ENCODE data around the gene INPP5E.

The INPP5E gene

DNA sequence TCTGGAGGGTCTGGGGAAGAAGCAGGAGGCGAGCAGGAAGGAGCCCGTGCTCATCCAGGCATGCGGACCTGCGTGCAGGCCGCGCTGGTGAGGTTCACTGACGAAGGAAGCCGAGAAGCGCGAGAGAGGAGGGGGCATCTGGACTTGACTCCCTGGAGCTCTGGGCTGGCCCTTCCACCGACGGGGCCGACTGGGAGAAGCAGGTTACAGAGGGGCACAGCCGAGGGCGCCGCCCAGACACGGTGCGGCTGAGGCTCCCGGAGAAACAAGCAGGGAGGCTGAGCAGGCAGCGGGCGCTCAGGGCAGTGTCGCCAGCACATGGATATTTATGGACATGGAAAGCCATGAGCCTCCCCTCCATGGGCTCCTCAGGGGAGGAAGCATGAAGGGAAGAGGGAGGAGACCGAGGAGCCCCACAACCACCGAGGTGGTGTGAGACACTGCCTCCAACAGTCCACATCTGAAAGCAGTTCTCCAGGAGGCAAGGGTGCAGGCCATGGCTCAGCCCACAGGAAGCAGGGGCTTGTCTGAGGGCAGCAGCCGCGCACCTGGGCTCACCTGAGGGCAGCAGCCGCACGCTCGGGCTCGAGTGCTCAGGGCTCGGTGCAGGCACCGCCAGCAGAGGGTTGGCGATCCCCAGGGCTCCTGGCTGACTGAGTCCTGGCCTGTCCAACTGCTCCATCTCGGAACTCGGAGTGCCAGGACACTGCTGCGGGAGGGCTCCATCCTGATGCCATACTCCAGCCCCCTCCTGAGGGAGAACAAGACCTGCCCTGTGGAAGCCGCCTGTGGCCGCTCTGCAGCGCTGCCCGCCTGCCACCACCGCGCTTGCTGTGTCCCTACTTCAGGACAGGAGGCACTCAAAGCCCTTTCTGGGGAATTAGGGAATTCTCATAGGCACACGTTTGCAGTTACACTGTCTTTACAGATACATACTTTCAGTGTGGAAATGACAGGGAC lies 15.7 kb upstream of the INPP5E start:
- no peak for DNase-seq (ENCODE audit: low read depth in 2 of 2)
- TF ChIP-seq, protein P1, sequence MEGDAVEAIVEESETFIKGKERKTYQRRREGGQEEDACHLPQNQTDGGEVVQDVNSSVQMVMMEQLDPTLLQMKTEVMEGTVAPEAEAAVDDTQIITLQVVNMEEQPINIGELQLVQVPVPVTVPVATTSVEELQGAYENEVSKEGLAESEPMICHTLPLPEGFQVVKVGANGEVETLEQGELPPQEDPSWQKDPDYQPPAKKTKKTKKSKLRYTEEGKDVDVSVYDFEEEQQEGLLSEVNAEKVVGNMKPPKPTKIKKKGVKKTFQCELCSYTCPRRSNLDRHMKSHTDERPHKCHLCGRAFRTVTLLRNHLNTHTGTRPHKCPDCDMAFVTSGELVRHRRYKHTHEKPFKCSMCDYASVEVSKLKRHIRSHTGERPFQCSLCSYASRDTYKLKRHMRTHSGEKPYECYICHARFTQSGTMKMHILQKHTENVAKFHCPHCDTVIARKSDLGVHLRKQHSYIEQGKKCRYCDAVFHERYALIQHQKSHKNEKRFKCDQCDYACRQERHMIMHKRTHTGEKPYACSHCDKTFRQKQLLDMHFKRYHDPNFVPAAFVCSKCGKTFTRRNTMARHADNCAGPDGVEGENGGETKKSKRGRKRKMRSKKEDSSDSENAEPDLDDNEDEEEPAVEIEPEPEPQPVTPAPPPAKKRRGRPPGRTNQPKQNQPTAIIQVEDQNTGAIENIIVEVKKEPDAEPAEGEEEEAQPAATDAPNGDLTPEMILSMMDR (IDR thresholded peaks at IDR 0.05; ENCODE audit: low read depth, low read length) = no peak
- no peak overlapping the region for H3K4me3 ChIP-seq (replicated peaks in 1 of 2; ENCODE audit: low read depth in 2 of 2, low read length in 2 of 2)

DNA sequence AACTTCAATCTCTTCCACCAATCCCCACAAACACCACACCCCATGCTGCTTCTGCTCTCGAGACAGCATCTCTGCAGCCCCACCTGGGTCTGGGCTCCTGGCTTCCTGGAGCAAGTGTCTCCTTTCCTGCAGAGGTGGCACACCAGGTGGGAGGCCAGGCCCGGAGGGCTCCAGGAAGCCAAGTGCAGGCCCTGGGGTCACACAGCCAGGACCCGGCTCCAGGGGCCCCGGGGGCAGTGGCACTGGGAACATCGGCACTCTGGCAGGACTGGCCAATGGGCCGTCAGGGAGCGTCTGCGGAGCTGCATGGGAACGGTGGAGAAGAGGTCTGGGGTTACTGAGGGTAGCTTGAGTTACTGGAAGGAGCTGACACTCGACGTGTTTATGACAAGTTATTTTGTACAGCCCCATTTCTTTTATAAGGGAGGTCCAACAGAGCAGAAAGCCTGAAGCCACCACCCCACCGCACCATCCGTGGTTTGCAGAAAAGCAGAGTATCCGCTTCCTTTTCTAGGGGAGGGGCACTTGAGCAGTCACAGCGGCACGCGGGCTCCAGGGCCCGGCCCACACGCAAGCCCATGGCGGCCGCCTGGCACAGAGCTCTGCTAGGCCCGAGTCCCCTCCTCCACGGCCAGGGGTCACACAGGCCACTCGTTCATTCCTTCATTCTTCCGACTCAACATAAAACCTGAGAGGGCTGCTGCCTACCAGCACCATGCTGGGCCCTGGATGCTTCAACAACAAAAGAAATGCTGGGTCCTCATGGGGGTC lies 14.6 kb upstream of the INPP5E start:
- no peak overlapping the region for H3K4me3 ChIP-seq (replicated peaks in 1 of 2; ENCODE audit: low read depth in 2 of 2, low read length in 2 of 2)
- TF ChIP-seq, protein P1 (IDR thresholded peaks at IDR 0.05; ENCODE audit: low read depth, low read length) = no peak
- DNase-seq (ENCODE audit: low read depth in 2 of 2) = no peak

DNA sequence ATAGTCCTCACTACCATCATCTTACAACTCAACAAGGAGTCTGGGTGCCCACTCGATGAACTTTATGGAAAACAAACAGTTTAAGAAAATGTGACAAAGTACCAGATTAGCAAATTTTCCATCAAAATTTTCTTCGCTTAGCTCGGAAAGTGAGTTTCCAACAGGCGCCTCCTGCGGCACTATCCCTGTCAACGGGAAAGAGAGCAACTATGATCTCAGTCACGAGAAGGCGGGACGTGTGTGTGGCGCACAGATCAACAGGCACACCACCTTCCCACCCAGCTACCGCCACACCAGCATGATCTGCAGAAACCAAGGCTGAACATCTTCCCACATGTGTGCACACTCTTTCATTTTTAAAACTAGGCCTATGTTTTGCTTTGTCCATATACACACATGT lies 13.7 kb upstream of the INPP5E start:
- no peak for DNase-seq (ENCODE audit: low read depth in 2 of 2)
- no peak overlapping the region for H3K4me3 ChIP-seq (replicated peaks in 1 of 2; ENCODE audit: low read depth in 2 of 2, low read length in 2 of 2)
- TF ChIP-seq, protein P1 (IDR thresholded peaks at IDR 0.05; ENCODE audit: low read depth, low read length) = no peak

DNA sequence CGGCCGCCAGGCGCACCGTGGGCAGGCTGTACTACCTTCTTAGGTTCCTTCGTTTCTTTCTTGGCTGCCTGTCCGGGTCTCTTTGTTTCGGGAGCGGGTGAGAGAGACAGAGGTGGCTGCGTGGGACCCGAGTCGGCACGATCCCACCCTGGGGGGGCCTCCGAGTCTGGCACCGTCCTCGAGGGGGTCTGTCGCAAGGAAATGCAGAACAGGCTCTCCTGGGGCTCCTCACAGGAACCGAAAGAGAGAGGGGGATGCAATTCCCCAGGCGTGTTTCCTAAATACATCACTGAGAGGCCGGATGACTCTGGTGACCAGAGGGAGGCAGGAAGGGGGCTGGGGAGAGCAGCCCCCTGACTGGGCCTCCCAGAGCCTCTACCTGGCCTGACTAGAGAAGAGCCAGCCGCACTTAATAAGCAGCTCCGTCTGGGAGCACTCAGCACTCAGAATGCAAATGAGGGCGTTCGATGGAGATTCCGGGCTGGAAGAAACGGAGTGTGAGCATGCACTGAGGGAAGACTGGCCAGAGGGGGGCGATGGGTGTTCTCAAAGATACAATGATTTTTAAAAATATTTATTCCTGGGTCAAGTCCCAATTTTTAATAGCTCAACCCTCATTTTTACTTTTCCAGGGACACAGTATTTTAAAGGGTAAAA lies 11.7 kb upstream of the INPP5E start:
- no peak overlapping the region for H3K4me3 ChIP-seq (replicated peaks in 1 of 2; ENCODE audit: low read depth in 2 of 2, low read length in 2 of 2)
- DNase-seq (ENCODE audit: low read depth in 2 of 2) = no peak
- TF ChIP-seq, protein P1 (IDR thresholded peaks at IDR 0.05; ENCODE audit: low read depth, low read length) = no peak

DNA sequence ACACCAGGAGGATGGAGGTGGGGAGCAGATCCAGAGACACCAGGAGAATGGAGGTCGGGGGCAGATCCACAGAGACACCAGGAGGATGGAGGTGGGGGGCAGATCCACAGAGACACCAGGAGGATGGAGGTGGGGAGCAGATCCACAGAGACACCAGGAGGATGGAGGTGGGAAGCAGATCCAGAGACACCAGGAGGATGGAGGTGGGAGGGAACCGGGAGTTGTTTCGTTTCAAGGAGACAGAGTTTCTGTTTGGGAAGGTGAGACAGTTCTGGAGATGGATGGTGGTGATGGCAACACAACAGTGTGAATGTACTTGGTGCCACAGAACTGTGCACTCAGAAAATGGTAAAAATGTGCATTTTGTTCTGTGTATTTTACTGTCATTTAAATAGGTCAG lies 9.0 kb upstream of the INPP5E start:
- TF ChIP-seq, protein P1 (IDR thresholded peaks at IDR 0.05; ENCODE audit: low read depth, low read length) = no peak
- no peak for DNase-seq (ENCODE audit: low read depth in 2 of 2)
- no peak overlapping the region for H3K4me3 ChIP-seq (replicated peaks in 1 of 2; ENCODE audit: low read depth in 2 of 2, low read length in 2 of 2)

DNA sequence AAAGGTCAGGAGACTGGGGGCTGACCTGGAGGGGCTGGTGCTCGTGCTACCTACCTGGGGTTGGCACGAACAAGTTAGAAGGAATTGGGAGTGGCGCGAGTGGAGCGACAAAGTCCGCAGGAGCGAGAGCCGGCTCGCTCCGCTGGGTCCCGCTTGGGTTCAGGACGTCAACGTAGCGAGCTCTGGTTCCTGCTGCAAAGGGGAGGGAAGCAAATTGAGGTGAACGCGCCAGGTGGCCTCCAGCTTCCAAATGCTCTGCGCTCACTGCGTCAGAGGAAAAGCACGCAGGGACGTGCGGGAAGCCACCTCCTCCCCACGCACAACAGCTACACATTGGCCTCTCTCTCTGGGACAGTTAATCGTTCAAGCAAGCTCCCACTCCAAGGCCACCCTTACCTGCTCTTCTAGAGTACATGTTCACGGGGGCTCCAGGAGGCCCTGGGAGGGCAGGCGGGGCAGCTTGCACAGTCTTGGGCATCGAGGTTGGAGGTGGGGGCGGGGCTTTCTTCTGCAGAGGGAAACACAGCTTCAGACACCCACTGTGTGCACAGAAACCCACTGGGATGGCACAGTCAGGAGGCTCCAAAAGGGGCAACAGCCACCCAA lies 7.6 kb upstream of the INPP5E start:
- H3K4me3 ChIP-seq (replicated peaks in 1 of 2; ENCODE audit: low read depth in 2 of 2, low read length in 2 of 2) = no peak overlapping the region
- TF ChIP-seq, protein P1 (IDR thresholded peaks at IDR 0.05; ENCODE audit: low read depth, low read length) = no peak
- no peak for DNase-seq (ENCODE audit: low read depth in 2 of 2)

Data from cardiac fibroblast (primary cell).